Caco-2 (cell line): Measurements from ENCODE around the gene SLC35F1. TPM values are rescaled to one million over a fixed set of nuclear protein-coding genes. Genes with fewer than 3 reads are reported as not detected.

Experiments
- BruUV-seq: library from RNA; stranded (reverse); fragments of 400-500 nt; replicated peaks from 2 replicates; lab custom pipeline; 2021; lab: Mats Ljungman, UMichigan
- CTCF ChIA-PET: fragments of 300-600 bp; sonication (Branson Sonifier 250); formaldehyde crosslinking; loops from one replicate; lab custom pipeline; 2022; ENCODE audit warnings: antibody characterized with exemption; lab: Charles Lee
- POLR2A ChIA-PET: fragments of 300-600 bp; sonication (Branson Sonifier 250); formaldehyde crosslinking; loops from one replicate; lab custom pipeline; 2022; ENCODE audit warnings: antibody characterized with exemption; lab: Charles Lee
- DNase-seq, 2 experiments: peaks; one replicate each; pipeline versions ENCODE4 v3.0.0 to v3.0.0-alpha.2; 2020 to 2022
- H3K27me3 ChIP-seq: replicated peaks from 2 replicates; pipeline ENCODE4 v1.6.0; 2011; ENCODE audit warnings: low read length; ENCODE audit not compliant: control insufficient read depth, insufficient read depth
- H3K36me3 ChIP-seq: 2 replicates; pipeline ENCODE4 v1.5.1; 2011; ENCODE audit warnings: low read length; ENCODE audit not compliant: control insufficient read depth, insufficient read depth
- H3K4me1 ChIP-seq: fragments of 250-450 bp; sonication (Bioruptor Pico); 2 replicates; pipeline ENCODE4 v1.5.1; 2020; ENCODE audit warnings: mild to moderate bottlenecking
- H3K4me3 ChIP-seq: 2 replicates; pipeline ENCODE4 v1.5.1; 2011; ENCODE audit warnings: low read depth, mild to moderate bottlenecking, control low read depth, low read length
- H3K9me3 ChIP-seq: fragments of 250-450 bp; sonication (Bioruptor Pico); 2 replicates; pipeline ENCODE4 v1.5.1; 2020; ENCODE audit warnings: mild to moderate bottlenecking, moderate library complexity
- H3K27ac Mint-ChIP-seq: one replicate; pipeline ENCODE4 v1.8.0; 2022; ENCODE audit warnings: mixed read lengths; ENCODE audit not compliant: unreplicated experiment
- H3K27me3 Mint-ChIP-seq: one replicate; pipeline ENCODE4 v1.8.0; 2022; ENCODE audit warnings: mixed read lengths; ENCODE audit not compliant: insufficient read depth, unreplicated experiment
- H3K36me3 Mint-ChIP-seq: one replicate; pipeline ENCODE4 v1.8.0; 2022; ENCODE audit warnings: mild to moderate bottlenecking, mixed read lengths; ENCODE audit not compliant: insufficient read depth, unreplicated experiment
- H3K4me1 Mint-ChIP-seq: one replicate; pipeline ENCODE4 v1.8.0; 2022; ENCODE audit warnings: low read depth, mixed read lengths; ENCODE audit not compliant: unreplicated experiment
- H3K4me3 Mint-ChIP-seq: one replicate; pipeline ENCODE4 v1.8.0; 2022; ENCODE audit warnings: mild to moderate bottlenecking, moderate library complexity, mixed read lengths; ENCODE audit not compliant: unreplicated experiment
- H3K9me3 Mint-ChIP-seq: one replicate; pipeline ENCODE4 v1.8.0; 2022; ENCODE audit warnings: mixed read lengths; ENCODE audit not compliant: unreplicated experiment
- CTCF ChIP-seq, 2 experiments: fragments of 200-600 bp in 1 of 2; IDR thresholded peaks; 1 replicate in 1 of 2; 2 replicates in 1 of 2; pipeline versions ENCODE4 v1.5.1 to v1.8.0; 2011 to 2022; ENCODE audit warnings: antibody characterized with exemption in 1 of 2, control low read depth in 1 of 2, inconsistent platforms in 1 of 2, low read depth in 1 of 2, low read length in 1 of 2, mild to moderate bottlenecking in 1 of 2, moderate library complexity in 1 of 2; ENCODE audit not compliant: insufficient read depth in 1 of 2, severe bottlenecking in 1 of 2, unreplicated experiment in 1 of 2
- intact Hi-C: fragments of 100-400 bp; cut with micrococcal nuclease; formaldehyde crosslinking; loops from one replicate; pipeline ENCODE4 v1.10.0; 2022; ENCODE audit not compliant: unreplicated experiment
- total RNA-seq: library from RNA; stranded (reverse); gene quantifications from 2 replicates; pipeline ENCODE4 v1.2.3, GENCODE V29; 2022

The SLC35F1 gene
- total RNA-seq, 1 experiment from 2014 or later = not detected

- Histone ChIP-seq H3K4me3 (no peak overlapping the region), H3K4me1 (no peaks in the 10 kb centered on the region), H3K9me3 (no peaks in the 10 kb centered on the region), H3K27me3 (no peaks in the 10 kb centered on the region), H3K36me3 (no peaks in the 10 kb centered on the region)
- intact Hi-C loops = no loop called here
- ChIA-PET CTCF (no interaction called here), POLR2A (no interaction called here)
- Mint-ChIP-seq H3K27ac (no peak overlapping the region), H3K4me1 (no peaks in the 10 kb centered on the region), H3K27me3 (no peaks in the 10 kb centered on the region), H3K36me3 (no peaks in the 10 kb centered on the region), H3K9me3 (peaks cover 27% of the 10 kb centered on the region), H3K4me3 (no peak overlapping the region)
- BruUV-seq = no TSS peak
- no peak for DNase-seq
- TF ChIP-seq CTCF (IDR thresholded peaks at IDR 0.05; ENCODE audit: insufficient read depth in 1 of 2, low read depth in 1 of 2, low read length in 1 of 2, severe bottlenecking in 1 of 2, unreplicated experiment in 1 of 2) = no peak
These were observed 20.8 kb downstream of the SLC35F1 start for GRCh38 chr6:117927866-117928265.

GRCh38 chr6:117928833-117929232 is 21.8 kb downstream of the SLC35F1 start:
- Mint-ChIP-seq H3K4me3 (no peak overlapping the region), H3K4me1 (no peaks in the 10 kb centered on the region), H3K27ac (no peak overlapping the region), H3K27me3 (no peaks in the 10 kb centered on the region), H3K9me3 (peaks cover 27% of the 10 kb centered on the region), H3K36me3 (no peaks in the 10 kb centered on the region)
- no TSS peak for BruUV-seq
- H3K4me3 ChIP-seq = no peak overlapping the region
- H3K27me3 ChIP-seq = no peaks in the 10 kb centered on the region
- no peaks in the 10 kb centered on the region for H3K4me1 ChIP-seq
- H3K36me3 ChIP-seq = no peaks in the 10 kb centered on the region
- no peaks in the 10 kb centered on the region for H3K9me3 ChIP-seq
- no peak for DNase-seq
- POLR2A ChIA-PET = no interaction called here
- CTCF ChIA-PET = no interaction called here
- no peak for TF ChIP-seq CTCF (IDR thresholded peaks at IDR 0.05; ENCODE audit: insufficient read depth in 1 of 2, low read depth in 1 of 2, low read length in 1 of 2, severe bottlenecking in 1 of 2, unreplicated experiment in 1 of 2)
- intact Hi-C loops = no loop called here

- CTCF ChIA-PET = no interaction called here
- H3K4me3 Mint-ChIP-seq = no peak overlapping the region
These were observed 22.4 kb downstream of the SLC35F1 start for GRCh38 chr6:117929501-117929900.

More at GRCh38 chr6:117929501-117929900, 22.4 kb downstream of the SLC35F1 start:
- Histone ChIP-seq H3K4me3 (no peak overlapping the region), H3K4me1 (no peaks in the 10 kb centered on the region), H3K36me3 (no peaks in the 10 kb centered on the region), H3K9me3 (no peaks in the 10 kb centered on the region), H3K27me3 (no peaks in the 10 kb centered on the region)
- intact Hi-C loops = no loop called here
- Mint-ChIP-seq H3K27me3 (no peaks in the 10 kb centered on the region), H3K36me3 (no peaks in the 10 kb centered on the region), H3K27ac (no peak overlapping the region), H3K9me3 (peaks cover 27% of the 10 kb centered on the region), H3K4me1 (no peaks in the 10 kb centered on the region)
- no peak for DNase-seq
- POLR2A ChIA-PET = no interaction called here
- no TSS peak for BruUV-seq
- no peak for TF ChIP-seq CTCF (IDR thresholded peaks at IDR 0.05; ENCODE audit: insufficient read depth in 1 of 2, low read depth in 1 of 2, low read length in 1 of 2, severe bottlenecking in 1 of 2, unreplicated experiment in 1 of 2)
